GM21529 (cell line): ENCODE measurements around the gene ZNF524.

Experiments used
- ATAC-seq: cut with Tn5 transposase; IDR thresholded peaks from one replicate; pipeline ENCODE4 v1.9.1; 2021; ENCODE audit not compliant: unreplicated experiment

ZNF524 gene

GRCh38 chr19:55652311-55653128 is 52.4 kb downstream of the ZNF524 start:
- ATAC-seq, result no peak
